Measurements from ENCODE around the gene ABCC8. TPM values are rescaled to one million over a fixed set of nuclear protein-coding genes. Genes with fewer than 3 reads are reported as not detected.

Gene ABCC8
- total and polyA plus RNA-seq, 10 of the 15 experiments (the other 5 are each of a cell fraction or from before 2014, with no cell fraction given) = not detected

DNA sequence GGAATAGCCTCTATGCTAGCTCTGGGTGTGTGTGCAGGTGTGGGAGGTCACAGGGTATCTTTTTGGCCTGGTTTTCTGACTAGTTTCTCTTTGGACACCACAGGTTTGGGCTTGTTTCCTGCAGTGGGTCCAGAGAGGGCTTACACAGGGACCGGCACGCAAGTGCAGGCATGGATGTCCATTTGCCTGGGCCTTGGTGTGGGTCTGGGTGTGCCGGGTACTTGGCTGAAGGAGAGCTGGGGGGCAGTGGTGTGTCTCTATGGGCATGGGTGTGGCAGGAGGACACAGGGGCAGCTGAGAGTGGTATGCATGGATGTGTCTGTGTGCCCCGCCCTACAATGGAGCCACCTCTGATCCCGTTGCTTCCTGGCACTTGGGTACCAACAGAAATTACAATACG is 80.7 kb downstream of the ABCC8 start:
- CTCF ChIA-PET = no interaction called here
- no peak for ATAC-seq
- FAIRE-seq = no peak
- intact Hi-C loops (cut with micrococcal nuclease; ENCODE audit: unreplicated experiment) (no loop called here), in situ Hi-C loops (cut with MboI) (no loop called here)
- SMC1A ChIA-PET (ENCODE audit: uncharacterized antibody, unreplicated experiment) = no interaction called here
- no peak overlapping the region for H3K4me3 ChIP-seq
- no peak overlapping the region for H3K27ac ChIP-seq (ENCODE audit: control insufficient read depth, insufficient read depth)
- RAD21 ChIA-PET (ENCODE audit: unreplicated experiment) = no interaction called here
- WGBS (ENCODE audit: insufficient coverage, insufficient replicate concordance, low lambda C conversion rate, missing lambda C conversion rate) = 30% methylated on average over 6 of the region's 6 CpGs
- POLR2A ChIA-PET = no interaction called here
- no peaks in the 10 kb centered on the region for H3K36me3 ChIP-seq (ENCODE audit: control insufficient read depth in 2 of 2, insufficient read depth in 2 of 2, low read length in 1 of 2)
- no peaks in the 10 kb centered on the region for H3K27me3 ChIP-seq (replicated peaks in 1 of 2; ENCODE audit: control insufficient read depth in 2 of 2, insufficient read depth in 2 of 2, low read length in 1 of 2)
- no peak overlapping the region for H3K9ac ChIP-seq (ENCODE audit: control insufficient read depth, insufficient read depth, low read length)
- no peaks in the 10 kb centered on the region for H4K20me1 ChIP-seq (ENCODE audit: control insufficient read depth, insufficient read depth)
- H3K9me3 ChIP-seq (replicated peaks; ENCODE audit: control insufficient read depth, insufficient read depth, low read length) = no peaks in the 10 kb centered on the region
- H3K79me2 ChIP-seq (ENCODE audit: control insufficient read depth, insufficient read depth, low read length) = no peaks in the 10 kb centered on the region
- TF ChIP-seq ASH2L (IDR thresholded peaks at IDR 0.05; ENCODE audit: borderline replicate concordance, low read depth) (no peak), PAX8 (IDR thresholded peaks at IDR 0.05) (no peak), BHLHE40 (IDR thresholded peaks at IDR 0.05; ENCODE audit: borderline replicate concordance in 1 of 2, low read depth in 2 of 2, low read length in 1 of 2) (no peak), POU2F2 (IDR thresholded peaks at IDR 0.05; ENCODE audit: borderline replicate concordance, low read depth, low read length) (no peak), SMAD1 (IDR thresholded peaks at IDR 0.05; ENCODE audit: low read depth, partially characterized antibody) (no peak), POLR2AphosphoS2 (IDR thresholded peaks at IDR 0.05; ENCODE audit: low read depth, low read length) (no peak)
- TF ChIP-seq, protein P1, sequence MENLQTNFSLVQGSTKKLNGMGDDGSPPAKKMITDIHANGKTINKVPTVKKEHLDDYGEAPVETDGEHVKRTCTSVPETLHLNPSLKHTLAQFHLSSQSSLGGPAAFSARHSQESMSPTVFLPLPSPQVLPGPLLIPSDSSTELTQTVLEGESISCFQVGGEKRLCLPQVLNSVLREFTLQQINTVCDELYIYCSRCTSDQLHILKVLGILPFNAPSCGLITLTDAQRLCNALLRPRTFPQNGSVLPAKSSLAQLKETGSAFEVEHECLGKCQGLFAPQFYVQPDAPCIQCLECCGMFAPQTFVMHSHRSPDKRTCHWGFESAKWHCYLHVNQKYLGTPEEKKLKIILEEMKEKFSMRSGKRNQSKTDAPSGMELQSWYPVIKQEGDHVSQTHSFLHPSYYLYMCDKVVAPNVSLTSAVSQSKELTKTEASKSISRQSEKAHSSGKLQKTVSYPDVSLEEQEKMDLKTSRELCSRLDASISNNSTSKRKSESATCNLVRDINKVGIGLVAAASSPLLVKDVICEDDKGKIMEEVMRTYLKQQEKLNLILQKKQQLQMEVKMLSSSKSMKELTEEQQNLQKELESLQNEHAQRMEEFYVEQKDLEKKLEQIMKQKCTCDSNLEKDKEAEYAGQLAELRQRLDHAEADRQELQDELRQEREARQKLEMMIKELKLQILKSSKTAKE (IDR thresholded peaks at IDR 0.05; ENCODE audit: low read depth, poor library complexity, severe bottlenecking) = no peak
- H3K4me2 ChIP-seq (ENCODE audit: control insufficient read depth, insufficient read depth) = no peak overlapping the region
- BruUV-seq (replicated peaks) = no TSS peak
- H2AFZ ChIP-seq (ENCODE audit: control insufficient read depth, low read depth, low read length) = no peak overlapping the region
- DNase-seq (ENCODE audit: low read depth, low spot score) = no peak
- H3K4me1 ChIP-seq (ENCODE audit: control insufficient read depth, insufficient read depth, low read length) = peaks cover 6% of the 10 kb centered on the region
